Nephron progenitor cell (in vitro differentiated cells): ENCODE results near the gene EPN2.

Source experiments
- DNase-seq: peaks from one replicate; pipeline ENCODE4 v3.0.0; 2021
- H3K27ac Mint-ChIP-seq: 2 replicates; pipeline ENCODE4 v1.8.0; 2021; ENCODE audit warnings: mild to moderate bottlenecking, moderate library complexity, mixed read lengths
- H3K27me3 Mint-ChIP-seq: 2 replicates; pipeline ENCODE4 v1.8.0; 2021; ENCODE audit warnings: mild to moderate bottlenecking, low read depth, mixed read lengths; ENCODE audit not compliant: poor library complexity
- H3K36me3 Mint-ChIP-seq: 2 replicates; pipeline ENCODE4 v1.8.0; 2021; ENCODE audit warnings: low read depth, mixed read lengths
- H3K4me1 Mint-ChIP-seq: 2 replicates; pipeline ENCODE4 v1.8.0; 2021; ENCODE audit warnings: mixed read lengths
- H3K4me3 Mint-ChIP-seq: 2 replicates; pipeline ENCODE4 v1.8.0; 2021; ENCODE audit warnings: mild to moderate bottlenecking, moderate library complexity, mixed read lengths
- H3K9me3 Mint-ChIP-seq: 2 replicates; pipeline ENCODE4 v1.8.0; 2021; ENCODE audit warnings: mild to moderate bottlenecking, moderate library complexity, mixed read lengths
- CTCF ChIP-seq: fragments of 200-600 bp; sonication (generic); IDR thresholded peaks from 2 replicates; pipeline ENCODE4 v1.5.0; 2021; ENCODE audit warnings: antibody characterized with exemption

EPN2 gene

GRCh38 chr17:19258371-19258770 is 21.2 kb downstream of the EPN2 start:
- Mint-ChIP-seq H3K27me3 (peaks cover 3% of the 10 kb centered on the region), H3K27ac (peak overlapping the region; percentile 39), H3K4me3 (no peak overlapping the region), H3K9me3 (peaks cover 9% of the 10 kb centered on the region), H3K4me1 (peaks cover 59% of the 10 kb centered on the region), H3K36me3 (peaks cover 19% of the 10 kb centered on the region)
- TF ChIP-seq CTCF = no peak
- DNase-seq = no peak

GRCh38 chr17:19260958-19261357 is 23.8 kb downstream of the EPN2 start:
- Mint-ChIP-seq H3K9me3 (no peaks in the 10 kb centered on the region), H3K36me3 (peaks cover 14% of the 10 kb centered on the region), H3K27me3 (peaks cover 3% of the 10 kb centered on the region), H3K4me3 (no peak overlapping the region), H3K27ac (no peak overlapping the region), H3K4me1 (peaks cover 73% of the 10 kb centered on the region)
- no peak for TF ChIP-seq CTCF
- no peak for DNase-seq

GRCh38 chr17:19261426-19261825 is 24.3 kb downstream of the EPN2 start:
- Mint-ChIP-seq H3K9me3 (no peaks in the 10 kb centered on the region), H3K27me3 (peaks cover 3% of the 10 kb centered on the region), H3K4me1 (peaks cover 76% of the 10 kb centered on the region), H3K4me3 (no peak overlapping the region), H3K36me3 (peaks cover 14% of the 10 kb centered on the region), H3K27ac (no peak overlapping the region)
- DNase-seq = no peak
- no peak for TF ChIP-seq CTCF

- H3K27me3 Mint-ChIP-seq = peaks cover under 1% of the 10 kb centered on the region
- H3K4me1 Mint-ChIP-seq = peaks cover 71% of the 10 kb centered on the region
- no peak overlapping the region for H3K27ac Mint-ChIP-seq
- no peak for DNase-seq
- no peaks in the 10 kb centered on the region for H3K9me3 Mint-ChIP-seq
- no peak overlapping the region for H3K4me3 Mint-ChIP-seq
- H3K36me3 Mint-ChIP-seq = peaks cover 14% of the 10 kb centered on the region
- no peak for TF ChIP-seq CTCF
Observed at GRCh38 chr17:19262650-19263631, 25.8 kb downstream of the EPN2 start.

- H3K4me3 Mint-ChIP-seq = no peak overlapping the region
- H3K4me1 Mint-ChIP-seq = peaks cover 67% of the 10 kb centered on the region
- DNase-seq = no peak
- H3K9me3 Mint-ChIP-seq = no peaks in the 10 kb centered on the region
- H3K27ac Mint-ChIP-seq = peak overlapping the region; percentile 93
- H3K36me3 Mint-ChIP-seq = peaks cover 14% of the 10 kb centered on the region
- no peaks in the 10 kb centered on the region for H3K27me3 Mint-ChIP-seq
- no peak for TF ChIP-seq CTCF
Observed at GRCh38 chr17:19263641-19264051, 26.5 kb downstream of the EPN2 start.
